OCI-LY7 (cell line): Measurements from ENCODE around the gene PROKR2. TPM values are rescaled to one million over a fixed set of nuclear protein-coding genes. Genes with fewer than 3 reads are reported as not detected.

Experiments
- BruUV-seq: library from RNA; stranded (reverse); fragments of 400-500 nt; replicated peaks from 2 replicates; lab custom pipeline; 2021; lab: Mats Ljungman, UMichigan
- CTCF ChIA-PET: fragments of 300-600 bp; sonication (Branson Sonifier 250); formaldehyde crosslinking; loops from one replicate; lab custom pipeline; 2022; ENCODE audit warnings: antibody characterized with exemption; ENCODE audit not compliant: unreplicated experiment; lab: Charles Lee
- POLR2A ChIA-PET: fragments of 300-600 bp; sonication (Branson Sonifier 250); formaldehyde crosslinking; loops from one replicate; lab custom pipeline; 2022; ENCODE audit warnings: antibody characterized with exemption; lab: Charles Lee
- DNase-seq: peaks from one replicate; pipeline ENCODE4 v3.0.0-alpha.2; 2015; ENCODE audit warnings: low spot score
- H2AFZ ChIP-seq: fragments of 200-600 bp; sonication (generic), shearing (Covaris generic); 2 replicates; pipeline ENCODE4 v1.6.1; 2014; ENCODE audit warnings: mild to moderate bottlenecking, antibody characterized with exemption, low read length, moderate library complexity
- H3K27ac ChIP-seq: fragments of 200-600 bp; sonication (generic); 2 replicates; pipeline ENCODE4 v1.5.1; 2014; ENCODE audit warnings: mixed run types, low read depth, mild to moderate bottlenecking, moderate library complexity, low read length, inconsistent platforms; ENCODE audit not compliant: poor library complexity, severe bottlenecking
- H3K36me3 ChIP-seq: fragments of 200-600 bp; sonication (generic); 2 replicates; pipeline ENCODE4 v1.6.1; 2014; ENCODE audit warnings: mild to moderate bottlenecking, antibody characterized with exemption, low read length, moderate library complexity, mixed read lengths; ENCODE audit not compliant: insufficient read depth
- H3K4me1 ChIP-seq: fragments of 200-600 bp; sonication (generic); 2 replicates; pipeline ENCODE4 v1.5.1; 2014; ENCODE audit warnings: mild to moderate bottlenecking, low read length; ENCODE audit not compliant: insufficient read depth, poor library complexity, severe bottlenecking
- H3K4me2 ChIP-seq: fragments of 200-600 bp; sonication (generic); 2 replicates; pipeline ENCODE4 v1.6.1; 2014; ENCODE audit warnings: mild to moderate bottlenecking, low read length
- H3K4me3 ChIP-seq: fragments of 200-600 bp; sonication (generic); 2 replicates; pipeline ENCODE4 v1.5.1; 2014; ENCODE audit warnings: mild to moderate bottlenecking, low read depth, low read length; ENCODE audit not compliant: poor library complexity, severe bottlenecking
- H3K79me2 ChIP-seq: fragments of 200-600 bp; sonication (generic); 2 replicates; pipeline ENCODE4 v1.6.1; 2016; ENCODE audit warnings: low read depth, mild to moderate bottlenecking, low read length, moderate library complexity, mixed read lengths; ENCODE audit not compliant: insufficient read depth
- H3K9me2 ChIP-seq: fragments of 200-600 bp; sonication (generic); 2 replicates; pipeline ENCODE4 v1.6.1; 2016; ENCODE audit warnings: mild to moderate bottlenecking, low read length, mixed read lengths; ENCODE audit not compliant: insufficient read depth
- H3K9me3 ChIP-seq: fragments of 200-600 bp; sonication (generic); 2 replicates; pipeline ENCODE4 v1.6.1; 2014; ENCODE audit warnings: mild to moderate bottlenecking, mixed run types, low read length, mixed read lengths
- H4K20me1 ChIP-seq: fragments of 200-600 bp; sonication (generic); 2 replicates; pipeline ENCODE4 v1.6.1; 2014; ENCODE audit warnings: mild to moderate bottlenecking, antibody characterized with exemption, low read length, moderate library complexity, mixed read lengths; ENCODE audit not compliant: insufficient read depth
- CTCF ChIP-seq: fragments of 200-600 bp; sonication (generic); conservative IDR thresholded peaks from 2 replicates; pipeline ENCODE4 v1.5.1; 2014; ENCODE audit warnings: mild to moderate bottlenecking, antibody characterized with exemption, low read length, moderate library complexity, mixed read lengths
- EZH2phosphoT487 ChIP-seq: fragments of 200-600 bp; sonication (generic); IDR thresholded peaks from 2 replicates; pipeline ENCODE4 v1.6.1; 2018; ENCODE audit warnings: low read depth, borderline replicate concordance, mild to moderate bottlenecking, mixed run types, antibody characterized with exemption, low read length, moderate library complexity, mixed read lengths
- intact Hi-C: fragments of 100-400 bp; cut with micrococcal nuclease; formaldehyde crosslinking; loops from one replicate; pipeline ENCODE4 v1.10.0; 2022; ENCODE audit not compliant: unreplicated experiment
- total RNA-seq, 2 experiments: library from RNA; depleted of rRNA in 1 of 2; stranded (reverse); fragments of >200 nt in 1 of 2; shearing (Covaris generic) in 1 of 2; gene quantifications; 2 replicates each; pipeline ENCODE4 v1.2.3, GENCODE V29; 2014 to 2022

The PROKR2 gene
- total RNA-seq, 2 experiments from 2014 or later = not detected

GRCh38 chr20:5331340-5331739 is 14.6 kb upstream of the PROKR2 start:
- ChIA-PET CTCF (no interaction called here), POLR2A (no interaction called here)
- intact Hi-C loops = no loop called here
- Histone ChIP-seq H2AFZ (no peak overlapping the region), H3K4me3 (no peak overlapping the region), H3K4me2 (no peak overlapping the region), H4K20me1 (no peaks in the 10 kb centered on the region), H3K9me2 (no peaks in the 10 kb centered on the region), H3K4me1 (no peaks in the 10 kb centered on the region), H3K27ac (no peak overlapping the region), H3K36me3 (no peaks in the 10 kb centered on the region), H3K9me3 (no peaks in the 10 kb centered on the region), H3K79me2 (no peaks in the 10 kb centered on the region)
- TF ChIP-seq CTCF = no peak
- TF ChIP-seq EZH2phosphoT487 = no peak
- no TSS peak for BruUV-seq
- no peak for DNase-seq

- TF ChIP-seq CTCF = no peak
- no peak for TF ChIP-seq EZH2phosphoT487
- Histone ChIP-seq H3K4me2 (no peak overlapping the region), H4K20me1 (no peaks in the 10 kb centered on the region), H3K9me3 (no peaks in the 10 kb centered on the region), H3K4me3 (no peak overlapping the region), H3K27ac (no peak overlapping the region), H3K4me1 (no peaks in the 10 kb centered on the region), H3K9me2 (no peaks in the 10 kb centered on the region), H2AFZ (no peak overlapping the region), H3K36me3 (no peaks in the 10 kb centered on the region), H3K79me2 (no peaks in the 10 kb centered on the region)
- POLR2A ChIA-PET = no interaction called here
- CTCF ChIA-PET = no interaction called here
- no TSS peak for BruUV-seq
- DNase-seq = no peak
- intact Hi-C loops = no loop called here
These were observed 11.5 kb upstream of the PROKR2 start for GRCh38 chr20:5328268-5328667.

- no peaks in the 10 kb centered on the region for H3K9me3 ChIP-seq
- no peak overlapping the region for H3K4me2 ChIP-seq
- H3K9me2 ChIP-seq = no peaks in the 10 kb centered on the region
- H3K36me3 ChIP-seq = no peaks in the 10 kb centered on the region
- ChIA-PET CTCF (no interaction called here), POLR2A (no interaction called here)
- H3K4me1 ChIP-seq = no peaks in the 10 kb centered on the region
- intact Hi-C loops = no loop called here
- H2AFZ ChIP-seq = no peak overlapping the region
- no peak overlapping the region for H3K27ac ChIP-seq
- no TSS peak for BruUV-seq
- no peaks in the 10 kb centered on the region for H3K79me2 ChIP-seq
- H3K4me3 ChIP-seq = no peak overlapping the region
- no peaks in the 10 kb centered on the region for H4K20me1 ChIP-seq
- no peak for DNase-seq
- no peak for TF ChIP-seq CTCF
- TF ChIP-seq EZH2phosphoT487 = no peak
These were observed 10.6 kb upstream of the PROKR2 start for GRCh38 chr20:5327356-5327755.
